GM18870 (cell line): ENCODE measurements around the gene PLPP2.

ENCODE experiments used
- ATAC-seq: cut with Tn5 transposase; IDR thresholded peaks from one replicate; pipeline ENCODE4 v1.9.1; 2021; ENCODE audit warnings: moderate library complexity; ENCODE audit not compliant: unreplicated experiment

PLPP2 gene

DNA sequence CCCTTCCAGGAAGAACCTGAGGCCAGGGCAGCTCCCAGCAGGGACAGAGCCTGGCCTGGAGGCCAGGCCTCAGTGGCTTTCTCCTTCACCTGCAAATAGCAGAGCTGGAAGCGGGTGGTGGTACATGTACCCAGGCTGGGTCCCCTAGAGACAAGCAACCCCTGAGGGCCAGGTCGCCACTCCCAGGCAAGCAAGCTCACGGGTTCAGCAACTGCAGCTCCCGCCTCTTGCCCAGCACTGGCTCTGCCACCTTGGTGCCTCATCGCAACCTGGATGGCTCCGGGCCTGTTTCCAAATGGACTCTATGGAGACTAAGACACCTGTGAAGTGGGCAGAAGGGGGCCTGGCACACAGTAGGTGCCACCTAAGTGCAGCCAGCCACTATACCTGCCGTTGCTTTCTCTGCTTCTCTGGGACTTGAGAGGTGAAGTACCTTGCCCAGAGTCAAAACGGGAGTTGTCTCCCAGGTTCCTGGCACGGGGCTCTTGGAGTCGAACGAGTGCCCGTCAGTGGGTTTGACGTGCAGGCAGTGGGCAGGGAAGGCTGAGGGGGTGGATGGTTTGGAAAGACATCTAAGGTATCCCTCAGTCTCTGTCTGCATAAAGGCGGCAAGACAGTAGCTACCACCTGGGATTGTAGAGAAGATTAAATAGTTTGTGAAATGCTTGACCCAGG, 2.4 kb upstream of the PLPP2 start:
- no peak for ATAC-seq

DNA sequence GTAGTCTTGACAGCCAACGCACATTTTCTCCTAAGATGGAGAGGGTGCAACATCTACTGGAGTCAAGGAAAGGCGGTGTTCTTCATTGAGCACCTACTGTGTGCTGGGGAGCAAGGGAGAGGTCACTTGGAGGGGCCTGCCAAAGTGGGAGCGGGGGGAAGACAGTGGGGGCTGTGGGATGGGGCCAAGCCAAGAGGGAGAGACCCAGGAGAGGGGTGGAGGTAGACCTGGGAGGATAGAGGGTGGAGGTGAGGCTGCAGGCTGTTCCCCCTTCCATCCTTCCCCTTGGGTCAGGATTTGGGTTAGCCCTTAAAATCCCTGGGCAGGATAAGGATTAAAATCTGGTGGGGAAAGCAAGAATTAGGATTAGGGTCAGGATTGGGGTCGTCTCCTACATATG, 1.7 kb upstream of the PLPP2 start:
- ATAC-seq = no peak

DNA sequence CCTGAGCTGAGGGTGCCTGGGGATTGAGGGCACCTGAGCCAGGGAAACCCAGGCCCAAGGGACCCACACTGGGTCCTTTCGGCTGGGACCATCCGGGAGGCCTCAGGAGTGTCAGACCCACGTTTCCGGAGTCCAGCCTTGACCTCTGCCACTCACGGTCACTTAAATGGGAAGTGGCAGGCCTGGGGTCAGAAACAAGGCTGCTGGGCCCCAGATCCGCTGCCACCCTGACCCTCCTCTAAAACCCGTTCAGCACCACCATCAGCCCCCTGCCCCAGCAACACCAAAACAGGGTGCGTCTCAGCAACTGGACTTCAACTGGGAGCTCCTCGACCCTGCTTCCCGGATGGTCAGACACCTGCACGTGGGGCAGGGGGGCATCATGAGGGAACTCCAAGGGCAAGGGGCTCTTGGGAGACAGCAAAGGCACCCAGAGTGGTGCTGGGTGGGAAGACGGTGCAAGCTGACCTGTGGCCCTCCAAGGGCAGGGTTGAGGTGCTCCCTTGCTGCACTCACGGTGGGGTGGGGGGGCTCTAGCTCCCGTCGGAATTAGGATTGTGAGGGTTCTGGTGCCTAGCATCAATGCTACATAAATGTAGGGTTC, 1.2 kb upstream of the PLPP2 start:
- ATAC-seq = no peak

DNA sequence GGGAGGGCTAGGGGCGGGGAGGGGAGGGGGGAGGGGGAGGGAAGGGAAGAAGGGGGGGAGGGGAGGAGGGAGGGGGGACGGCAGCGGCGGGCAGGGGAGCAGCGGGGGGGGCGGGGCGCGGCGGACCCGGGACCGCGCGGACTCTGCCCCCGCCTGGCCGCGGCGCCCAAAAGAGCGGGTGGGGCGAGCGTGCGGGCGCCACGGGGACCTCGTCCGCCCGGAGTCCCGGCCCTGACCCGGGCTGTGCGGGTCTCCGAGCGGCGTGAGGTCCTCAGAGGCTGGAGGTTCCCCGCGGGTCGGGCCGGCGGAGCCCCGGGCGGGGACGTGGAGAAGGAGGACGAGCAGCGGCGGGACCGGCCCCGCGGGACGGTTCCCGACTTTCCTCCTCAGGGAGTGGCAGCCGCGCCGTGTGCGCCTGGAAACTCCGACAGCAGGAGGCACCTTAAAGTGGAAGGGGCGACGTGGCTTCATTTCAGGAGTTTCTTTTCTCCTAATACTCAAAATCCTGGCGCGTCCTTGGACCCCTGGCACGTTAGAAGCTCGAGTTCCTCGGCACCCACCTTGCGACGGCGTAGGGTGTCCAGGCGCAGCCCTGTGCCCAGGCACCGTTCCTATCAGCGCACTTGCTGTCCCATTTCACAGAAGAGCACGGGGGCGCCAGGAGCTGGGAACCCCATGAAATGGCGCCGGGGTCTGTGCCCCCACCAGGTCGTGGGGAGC, 518 bp upstream of the PLPP2 start:
- ATAC-seq = no peak

DNA sequence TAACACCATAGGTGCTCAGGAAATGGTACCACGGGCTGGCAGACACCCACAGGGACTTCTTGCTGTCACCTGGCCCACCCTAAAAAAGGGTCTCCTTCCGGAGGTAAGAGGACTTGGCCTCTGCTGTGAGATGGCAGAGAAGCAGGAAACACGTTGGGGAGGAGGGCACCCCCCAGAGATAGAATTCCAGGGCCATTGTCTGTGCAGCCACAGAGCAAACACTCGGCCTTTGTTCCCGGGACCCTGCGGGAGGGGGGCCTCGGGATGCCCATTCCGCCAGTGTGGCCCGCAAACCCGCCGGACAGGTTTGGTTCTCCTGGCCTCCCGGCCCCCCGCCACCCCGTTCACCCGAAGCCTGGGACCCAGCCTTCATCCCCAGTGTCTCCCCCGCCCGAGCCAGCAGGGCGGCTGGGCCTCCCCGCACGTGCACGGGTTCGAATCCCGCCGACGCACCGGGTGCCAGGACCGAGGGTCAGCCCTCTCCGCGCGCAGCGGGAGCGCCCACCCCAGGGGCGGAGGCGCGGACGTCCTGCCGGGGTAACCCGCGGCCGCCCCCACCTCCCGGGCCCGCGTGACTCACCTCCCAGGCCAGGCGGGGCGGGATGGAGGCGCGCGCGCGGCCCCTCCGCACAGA, 714 bp downstream of the PLPP2 start:
- ATAC-seq = no peak

DNA sequence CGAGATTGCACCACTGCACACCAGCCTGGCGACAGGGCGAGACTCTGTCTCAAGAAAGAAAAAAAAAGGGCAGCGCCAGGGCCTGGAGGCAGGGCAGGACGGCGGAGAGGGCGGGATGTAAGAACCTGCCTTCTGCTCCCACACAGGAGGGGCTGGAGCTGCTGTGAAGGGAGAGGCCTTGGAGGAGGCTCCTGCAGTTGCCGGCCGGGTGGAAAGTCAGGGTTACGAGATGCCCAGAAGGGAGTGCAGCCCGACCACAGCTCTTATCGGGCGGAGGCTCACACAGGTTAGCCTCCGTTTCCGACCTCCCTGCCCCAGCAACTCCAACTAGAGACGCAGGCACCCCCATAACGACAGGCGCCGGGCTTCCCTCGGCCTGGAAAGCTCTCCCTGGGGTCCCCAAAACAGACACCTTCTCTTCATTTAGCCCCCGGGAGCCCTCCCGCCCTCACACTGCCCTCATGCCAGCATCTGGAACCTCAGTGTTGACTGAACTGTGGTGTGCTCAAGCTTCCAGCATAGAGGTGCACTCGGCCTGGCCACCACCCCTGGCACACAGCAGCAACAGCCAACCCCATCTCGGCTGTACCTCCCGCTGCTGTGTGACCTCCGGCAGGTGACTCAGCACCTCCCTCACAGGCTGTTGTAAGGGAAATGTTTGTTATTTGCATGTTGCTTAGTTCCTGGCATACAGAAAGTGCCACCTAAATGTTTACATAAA, 1.4 kb downstream of the PLPP2 start:
- no peak for ATAC-seq

DNA sequence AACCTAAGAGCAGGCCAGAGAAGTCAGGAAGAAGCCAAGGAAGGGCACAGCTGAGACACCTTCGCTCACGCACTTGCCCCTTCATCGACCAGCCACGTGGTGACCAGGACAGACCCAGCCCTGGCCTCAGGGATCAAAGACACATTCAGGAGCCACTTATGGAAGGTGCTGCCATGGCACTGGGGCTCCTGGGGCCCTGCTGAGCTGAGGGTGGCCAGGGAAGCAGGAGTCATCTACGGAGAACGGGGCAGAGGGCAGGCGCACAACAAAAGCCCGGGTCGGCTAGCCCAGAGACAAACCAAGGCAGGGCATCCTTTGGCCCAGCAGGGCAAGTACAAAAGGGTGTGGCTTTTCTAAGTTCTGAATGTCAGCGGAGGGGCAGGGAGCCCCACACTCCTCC, 2.3 kb downstream of the PLPP2 start:
- no peak for ATAC-seq

DNA sequence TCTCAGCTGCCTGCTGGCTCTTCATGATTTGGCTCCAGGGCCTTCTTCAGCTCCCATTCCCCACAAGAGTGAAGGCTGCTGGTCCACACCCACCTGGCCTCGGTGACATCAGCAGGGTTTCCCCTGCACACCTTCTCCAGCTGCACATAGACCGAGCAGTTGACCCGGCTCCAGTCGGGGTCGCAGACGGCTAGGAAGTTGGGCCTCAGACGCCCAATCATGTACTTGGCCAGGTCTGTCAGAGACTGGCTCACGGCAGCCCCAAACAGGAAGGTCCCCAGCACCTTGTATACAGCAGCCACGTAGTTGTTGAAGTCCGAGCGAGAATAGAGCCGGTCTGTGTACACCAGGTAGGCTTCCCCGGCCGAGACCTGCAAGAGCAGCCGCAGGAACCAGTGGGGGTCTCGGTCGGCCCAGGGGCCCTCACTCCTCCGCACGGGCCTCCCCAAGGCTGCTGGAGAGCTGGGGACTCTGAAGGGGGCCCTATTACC, 3.8 kb downstream of the PLPP2 start:
- ATAC-seq = no peak

DNA sequence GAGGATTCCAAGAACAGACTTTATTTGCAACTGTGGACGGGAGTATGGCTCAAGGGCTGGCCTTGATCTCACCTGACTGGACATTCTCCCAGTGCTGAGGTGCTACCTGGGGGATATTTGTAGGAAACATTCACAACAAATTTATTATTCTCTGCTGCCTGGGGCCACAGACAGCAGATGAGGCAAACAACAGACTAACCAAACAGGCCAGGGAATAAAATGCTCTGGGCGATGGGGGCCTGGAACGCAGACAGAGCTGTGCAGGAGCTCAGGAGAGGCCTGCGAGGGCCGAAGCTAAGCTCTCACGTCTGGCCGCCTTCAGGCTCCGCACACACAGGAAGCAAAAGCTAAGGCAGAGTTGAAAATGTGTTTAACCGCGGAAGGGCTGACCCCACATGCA, 7.8 kb downstream of the PLPP2 start:
- no peak for ATAC-seq

DNA sequence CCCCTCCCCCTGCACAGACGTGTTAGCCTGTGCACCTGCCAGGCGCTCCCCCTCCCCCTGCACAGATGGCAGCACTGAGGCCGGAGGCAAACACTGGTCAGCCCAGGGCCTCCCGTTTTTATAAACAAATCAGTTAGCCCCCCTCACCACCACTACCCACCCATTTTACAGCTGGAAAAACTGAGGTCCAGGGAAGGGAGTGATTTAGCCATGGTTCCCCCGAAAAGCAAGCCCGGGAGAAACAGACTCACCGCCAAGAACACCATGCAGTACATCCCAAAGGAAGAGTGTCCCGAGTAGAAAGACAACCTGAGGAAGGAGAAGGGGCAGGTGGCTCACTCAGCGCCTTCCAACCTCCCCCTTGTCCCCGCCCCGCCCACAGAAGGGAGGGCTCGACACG, 8.7 kb downstream of the PLPP2 start:
- no peak for ATAC-seq

DNA sequence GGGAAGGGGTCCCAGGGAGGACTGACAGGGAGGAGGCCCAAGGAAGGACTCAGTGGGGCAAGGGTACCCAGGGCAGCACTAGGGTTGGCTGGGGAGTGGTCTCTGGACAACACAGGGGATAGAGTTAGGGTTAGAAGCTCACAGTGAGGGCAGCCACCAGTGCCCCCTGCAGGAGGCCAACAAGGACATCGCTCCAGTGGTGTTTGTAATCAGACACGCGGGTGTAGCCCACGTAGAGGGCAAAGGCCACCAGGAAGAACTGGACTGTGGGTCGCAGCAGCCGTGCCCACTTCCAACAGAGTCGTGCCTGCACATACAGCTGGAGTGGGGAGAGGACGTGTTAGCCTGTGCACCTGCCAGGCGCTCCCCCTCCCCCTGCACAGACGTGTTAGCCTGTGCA, 9.2 kb downstream of the PLPP2 start:
- no peak for ATAC-seq

DNA sequence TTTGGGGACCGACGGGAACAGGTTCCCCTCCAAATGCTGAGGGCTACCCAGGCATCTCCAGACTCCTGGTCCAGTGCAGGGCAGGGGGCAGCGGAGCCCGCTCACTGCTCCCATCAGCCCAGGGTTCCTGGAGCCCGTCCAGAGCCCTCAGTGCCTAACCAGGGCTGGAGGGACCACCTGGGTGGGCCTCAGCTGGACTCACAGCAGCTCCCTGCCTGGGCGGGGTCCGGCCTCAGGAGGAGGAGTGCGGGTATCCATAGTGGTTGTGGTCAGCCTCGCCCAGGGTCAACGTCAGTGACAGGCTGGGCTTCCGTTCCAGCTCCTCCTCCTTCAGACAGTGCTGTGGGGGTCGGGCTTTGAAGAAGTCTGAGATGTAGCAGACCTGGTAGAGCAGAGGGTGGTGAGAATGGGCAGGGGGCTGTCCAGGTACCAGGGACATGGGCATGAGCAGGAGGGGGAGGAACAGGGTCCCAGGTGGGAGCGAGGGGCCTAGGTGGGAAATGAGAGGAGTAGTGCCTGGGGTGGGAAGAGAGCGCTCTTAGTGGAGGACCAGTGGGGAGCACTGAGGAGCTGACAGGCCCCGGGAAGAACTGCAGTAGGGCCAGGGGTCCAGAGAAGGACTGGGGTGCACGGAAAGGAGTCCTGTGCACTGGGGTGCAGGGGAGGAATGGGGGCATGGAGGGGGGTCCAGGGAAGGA, 9.9 kb downstream of the PLPP2 start:
- ATAC-seq = no peak

DNA sequence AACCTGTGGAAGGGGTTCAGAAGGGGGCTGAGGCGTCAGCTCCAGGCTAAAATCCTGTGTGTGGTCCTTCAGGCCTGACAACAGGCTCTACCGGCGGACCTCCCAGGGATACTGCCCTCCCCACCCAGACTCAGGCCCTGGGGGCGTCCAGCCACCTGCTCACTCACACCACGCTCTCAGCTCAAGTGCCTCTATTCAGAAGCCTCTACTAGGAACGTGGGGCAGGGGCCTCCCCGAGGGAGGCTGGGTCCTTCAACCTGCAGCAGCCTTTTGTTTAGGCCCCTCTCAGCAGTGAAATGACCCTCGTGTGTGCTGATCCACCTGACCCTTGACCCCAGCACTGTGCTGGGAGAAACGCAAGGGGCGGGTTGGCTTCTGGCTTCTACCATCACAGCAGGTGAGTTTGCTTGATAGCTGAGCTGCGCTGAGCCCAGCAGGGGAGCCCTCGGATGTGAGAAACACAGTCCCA, 10.6 kb downstream of the PLPP2 start:
- no peak for ATAC-seq

DNA sequence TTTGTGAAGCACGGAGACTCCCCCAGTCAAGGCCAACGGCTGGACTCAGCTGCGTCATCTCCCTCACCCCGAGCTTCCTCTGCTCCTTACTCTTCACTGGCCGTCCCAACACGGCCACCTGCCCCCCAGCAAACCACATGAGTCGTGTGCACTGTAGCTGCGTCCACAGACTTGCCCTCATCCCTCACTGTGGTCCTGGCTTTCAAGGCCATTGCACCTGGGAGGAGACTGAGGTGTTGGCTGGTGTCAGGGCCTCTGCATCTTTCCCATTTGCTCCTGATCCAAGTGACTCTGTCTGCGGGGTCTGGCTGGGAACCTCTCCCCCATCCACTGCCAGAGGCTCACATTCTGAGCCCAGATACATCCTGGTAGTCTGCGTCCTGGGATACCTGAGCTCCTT, 11.5 kb downstream of the PLPP2 start:
- no peak for ATAC-seq

DNA sequence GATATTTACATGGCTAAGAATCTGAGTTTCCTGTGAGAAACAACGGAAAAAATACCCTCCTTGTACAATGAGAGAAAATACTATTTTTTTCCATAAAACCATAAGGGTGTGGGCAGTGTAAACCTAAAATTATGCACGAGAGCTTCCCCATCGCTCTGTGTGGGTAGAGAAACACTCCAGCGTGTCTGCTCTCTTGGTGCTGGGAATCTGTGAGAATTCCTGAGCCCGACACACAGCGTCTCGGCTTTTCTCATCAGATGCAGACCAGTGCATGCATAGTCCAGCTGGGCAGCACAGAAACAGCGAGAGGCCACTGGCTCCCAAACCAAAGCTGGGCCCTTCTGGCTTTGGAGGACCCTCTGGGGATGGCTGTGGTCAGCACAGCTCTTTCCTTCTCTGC, 12.0 kb downstream of the PLPP2 start:
- ATAC-seq = no peak

DNA sequence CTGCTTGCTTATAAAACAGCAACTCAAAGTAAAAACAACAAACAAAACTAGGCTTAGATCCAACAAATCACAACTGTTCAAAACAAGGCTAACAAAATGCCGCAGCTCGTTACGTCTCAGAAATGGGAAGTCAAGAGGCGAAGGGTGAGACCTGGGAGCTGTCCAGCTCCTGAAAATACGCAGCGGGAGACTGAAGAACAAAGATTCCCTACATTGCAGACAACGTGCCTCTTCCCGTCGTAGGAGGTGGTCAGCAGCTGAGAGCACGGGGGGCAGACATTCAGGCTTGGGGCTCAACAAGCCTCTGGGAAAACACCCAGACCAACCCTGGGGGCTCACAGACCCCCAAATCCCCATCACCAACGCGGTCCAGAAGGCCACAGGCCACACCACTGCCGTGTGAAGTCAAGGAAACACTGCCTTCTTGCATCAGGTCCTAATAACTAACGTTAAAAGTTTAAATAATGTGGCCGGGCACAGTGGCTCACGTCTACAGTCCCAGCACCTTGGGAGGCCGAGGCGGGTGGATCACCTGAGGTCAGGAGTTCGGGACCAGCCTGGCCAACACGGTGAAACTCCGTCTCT, 13.5 kb downstream of the PLPP2 start:
- ATAC-seq = no peak

DNA sequence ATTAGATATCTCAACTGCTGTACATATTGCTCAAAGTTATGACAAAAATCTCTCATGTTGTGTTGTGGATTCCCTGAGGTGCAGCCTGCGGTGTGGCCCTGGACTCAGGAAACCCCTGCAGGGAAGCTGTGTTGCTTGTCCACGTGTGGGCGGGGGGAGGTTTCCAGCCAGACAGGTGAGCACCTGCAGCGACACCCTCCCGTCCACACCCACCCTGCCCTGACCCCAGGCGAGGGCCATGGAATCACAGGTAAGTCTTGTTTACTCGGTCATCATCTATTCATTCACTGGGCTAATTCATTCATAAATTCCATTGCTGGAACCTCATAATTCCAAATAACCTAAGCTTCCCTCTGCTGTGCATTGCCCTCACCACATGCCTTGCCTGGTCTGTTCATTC, 14.1 kb downstream of the PLPP2 start:
- no peak for ATAC-seq

DNA sequence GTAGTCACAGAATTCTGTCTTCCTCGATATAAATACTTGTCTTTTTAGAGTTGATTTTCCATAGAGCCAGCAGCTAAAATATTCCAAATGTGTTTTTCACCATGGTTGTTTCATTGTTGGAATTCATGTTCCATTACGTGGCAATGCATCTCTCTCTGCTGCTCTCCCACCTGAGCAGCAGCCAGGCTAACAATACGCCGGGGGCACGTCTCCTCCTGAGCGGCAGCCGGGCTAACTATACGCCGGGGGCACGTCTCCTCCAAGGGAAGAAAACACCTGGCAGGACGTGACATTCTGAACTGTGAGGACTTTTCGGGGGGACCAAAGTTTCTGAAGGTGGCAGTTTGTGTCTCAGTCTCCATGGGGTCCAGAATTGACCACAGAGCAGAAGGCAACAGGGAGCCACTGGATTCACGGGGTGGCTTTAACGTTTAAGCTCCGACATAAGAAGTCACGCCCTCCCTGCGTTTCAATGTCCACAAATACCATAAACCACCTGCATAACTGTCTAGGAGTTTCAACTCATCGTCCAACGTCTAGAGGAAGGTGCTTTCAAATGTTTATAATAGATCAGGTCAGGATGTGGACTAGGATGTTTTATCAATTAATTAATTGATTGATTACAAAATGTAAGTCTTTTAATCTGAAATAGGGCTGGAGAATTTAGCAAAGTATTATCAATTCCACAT, 15.1 kb downstream of the PLPP2 start:
- ATAC-seq = no peak

DNA sequence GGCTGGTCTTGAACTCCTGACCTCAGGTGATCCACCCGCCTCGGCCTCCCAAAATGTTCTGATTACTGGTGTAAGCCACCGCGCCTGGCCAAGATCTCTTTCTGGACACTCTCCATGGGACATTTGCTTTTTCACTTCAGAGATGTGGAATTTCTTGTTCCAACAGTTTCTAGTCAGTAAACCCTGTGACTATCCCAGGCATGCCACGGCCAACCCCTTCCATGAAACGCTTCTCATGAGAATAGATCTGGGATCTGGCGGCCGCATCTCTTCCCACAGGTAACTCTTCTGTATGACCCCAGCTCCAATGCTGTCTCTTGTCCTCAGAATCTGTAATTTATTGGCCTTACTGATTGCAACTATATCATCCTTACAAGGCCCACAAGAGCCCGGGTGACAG, 16.2 kb downstream of the PLPP2 start:
- ATAC-seq = no peak

DNA sequence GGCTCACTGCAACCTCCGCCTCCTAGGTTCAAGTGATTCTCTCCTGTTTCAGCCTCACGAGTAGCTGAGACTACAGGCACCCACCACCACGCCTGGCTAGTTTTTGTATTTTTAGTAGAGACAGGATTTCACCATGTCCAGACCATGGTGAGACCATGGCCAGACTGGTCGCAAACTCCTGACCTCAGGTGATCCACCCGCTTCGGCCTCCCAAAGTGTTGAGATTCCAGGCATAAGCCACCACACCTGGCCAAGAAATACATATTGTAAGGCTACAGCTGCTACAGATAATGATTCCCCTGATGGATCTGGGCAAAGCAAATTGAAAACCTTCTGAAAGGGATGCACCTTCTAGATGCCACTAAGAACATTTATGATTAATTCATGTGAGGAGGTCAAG, 17.8 kb downstream of the PLPP2 start:
- no peak for ATAC-seq
